GM23338 (cell line): ENCODE measurements around the gene CKM. TPM values are rescaled to one million over a fixed set of nuclear protein-coding genes. Genes with fewer than 3 reads are reported as not detected.

Experiments used
- ATAC-seq: fragments of 200-7000 bp; cut with Tn5 transposase; 3 replicates; pipeline ENCODE4 v1.9.1; 2020
- DNase-seq: peaks from one replicate; pipeline ENCODE4 v3.0.0-alpha.2; 2015; ENCODE audit warnings: low spot score
- H2AFZ ChIP-seq: fragments of 200-600 bp; sonication (generic); 2 replicates; pipeline ENCODE4 v1.8.0; 2016; ENCODE audit warnings: antibody characterized with exemption, mild to moderate bottlenecking, moderate library complexity
- H3F3A ChIP-seq: fragments of 200-600 bp; sonication (generic); replicated peaks from 2 replicates; pipeline ENCODE4 v1.8.0; 2017; ENCODE audit warnings: antibody characterized with exemption, mixed run types, low read depth
- H3K27ac ChIP-seq: fragments of 200-600 bp; sonication (generic); 2 replicates; pipeline ENCODE4 v1.6.1; 2016; ENCODE audit warnings: low read depth
- H3K27me3 ChIP-seq: fragments of 200-600 bp; sonication (generic); 2 replicates; pipeline ENCODE4 v1.8.0; 2016; ENCODE audit warnings: mild to moderate bottlenecking, mixed run types, moderate library complexity; ENCODE audit not compliant: insufficient read depth
- H3K36me3 ChIP-seq: fragments of 200-600 bp; sonication (generic); 2 replicates; pipeline ENCODE4 v1.8.0; 2016; ENCODE audit warnings: mild to moderate bottlenecking; ENCODE audit not compliant: insufficient read depth
- H3K4me1 ChIP-seq: fragments of 200-600 bp; sonication (generic); 2 replicates; pipeline ENCODE4 v1.8.0; 2016; ENCODE audit warnings: mild to moderate bottlenecking, moderate library complexity; ENCODE audit not compliant: insufficient read depth
- H3K4me2 ChIP-seq: fragments of 200-600 bp; sonication (generic); 2 replicates; pipeline ENCODE4 v1.7.1; 2017; ENCODE audit warnings: mixed run types
- H3K4me3 ChIP-seq: fragments of 200-600 bp; sonication (generic); 2 replicates; pipeline ENCODE4 v1.6.1; 2016; ENCODE audit warnings: mixed run types
- H3K79me2 ChIP-seq: fragments of 200-600 bp; sonication (generic); replicated peaks from 2 replicates; pipeline ENCODE4 v1.8.0; 2017; ENCODE audit warnings: mild to moderate bottlenecking; ENCODE audit not compliant: insufficient read depth
- H3K9me2 ChIP-seq: fragments of 200-600 bp; sonication (generic); 2 replicates; pipeline ENCODE4 v1.8.0; 2017; ENCODE audit not compliant: insufficient read depth
- H4K20me1 ChIP-seq: fragments of 200-600 bp; sonication (generic); replicated peaks from 2 replicates; pipeline ENCODE4 v1.8.0; 2017; ENCODE audit warnings: mild to moderate bottlenecking; ENCODE audit not compliant: insufficient read depth
- H3K27ac Mint-ChIP-seq: 2 replicates; pipeline ENCODE4 v1.8.0; 2020; ENCODE audit warnings: inconsistent platforms, mild to moderate bottlenecking, moderate library complexity, mixed read lengths
- H3K27me3 Mint-ChIP-seq: 3 replicates; pipeline ENCODE4 v1.8.0; 2022; ENCODE audit warnings: low read depth, mild to moderate bottlenecking, moderate library complexity, mixed read lengths, inconsistent platforms; ENCODE audit not compliant: insufficient read depth, poor library complexity
- H3K36me3 Mint-ChIP-seq: 3 replicates; pipeline ENCODE4 v1.8.0; 2021; ENCODE audit warnings: low read depth, mild to moderate bottlenecking, inconsistent platforms, moderate library complexity, mixed read lengths
- H3K4me1 Mint-ChIP-seq: 3 replicates; pipeline ENCODE4 v1.8.0; 2020; ENCODE audit warnings: mild to moderate bottlenecking, inconsistent platforms, mixed read lengths
- H3K4me3 Mint-ChIP-seq: 3 replicates; pipeline ENCODE4 v1.8.0; 2021; ENCODE audit warnings: moderate library complexity, mild to moderate bottlenecking, inconsistent platforms, mixed read lengths
- H3K9me3 Mint-ChIP-seq: 3 replicates; pipeline ENCODE4 v1.8.0; 2020; ENCODE audit warnings: moderate library complexity, mild to moderate bottlenecking, inconsistent platforms, mixed read lengths
- CREB1 ChIP-seq: fragments of 250-450 bp; sonication (Bioruptor Pico); IDR thresholded peaks from 2 replicates; pipeline ENCODE4 v1.5.0; 2020; ENCODE audit warnings: low read depth, mild to moderate bottlenecking, moderate library complexity
- CTCF ChIP-seq, 2 experiments: fragments of 200-600 bp in 1 of 2; sonication (generic) in 1 of 2; conservative IDR thresholded peaks; 2 replicates each; pipeline versions ENCODE4 v1.5.1 to v1.6.1; 2016 to 2017; ENCODE audit warnings: antibody characterized with exemption in 2 of 2, low read depth in 2 of 2, mild to moderate bottlenecking in 2 of 2, moderate library complexity in 1 of 2
- ETS1 ChIP-seq: IDR thresholded peaks from 2 replicates; pipeline ENCODE4 v1.6.1; 2016; ENCODE audit warnings: antibody characterized with exemption
- EZH2 ChIP-seq: fragments of 200-600 bp; sonication (generic); IDR thresholded peaks from one replicate; pipeline ENCODE4 v1.8.0; 2017; ENCODE audit warnings: antibody characterized with exemption, mild to moderate bottlenecking, low read depth; ENCODE audit not compliant: unreplicated experiment
- EZH2phosphoT487 ChIP-seq: fragments of 200-600 bp; sonication (generic); IDR thresholded peaks from one replicate; pipeline ENCODE4 v1.8.1; 2018; ENCODE audit warnings: antibody characterized with exemption; ENCODE audit not compliant: unreplicated experiment
- JUNB ChIP-seq: IDR thresholded peaks from one replicate; pipeline ENCODE4 v1.6.1; 2016; ENCODE audit warnings: antibody characterized with exemption; ENCODE audit not compliant: unreplicated experiment
- NANOG ChIP-seq: IDR thresholded peaks from 2 replicates; pipeline ENCODE4 v1.6.1; 2016; ENCODE audit warnings: antibody characterized with exemption, borderline replicate concordance
- POLR2AphosphoS5 ChIP-seq: IDR thresholded peaks from 2 replicates; pipeline ENCODE4 v1.6.1; 2016; ENCODE audit warnings: antibody characterized with exemption, low read depth
- REST ChIP-seq: IDR thresholded peaks from one replicate; pipeline ENCODE4 v1.6.1; 2018; ENCODE audit warnings: antibody characterized with exemption; ENCODE audit not compliant: unreplicated experiment
- STAT1 ChIP-seq: IDR thresholded peaks from one replicate; pipeline ENCODE4 v1.6.1; 2016; ENCODE audit warnings: antibody characterized with exemption; ENCODE audit not compliant: unreplicated experiment
- ZNF114 ChIP-seq: fragments of 250-450 bp; sonication (Bioruptor Pico); IDR thresholded peaks from 2 replicates; pipeline ENCODE4 v1.5.0; 2020; ENCODE audit warnings: mild to moderate bottlenecking, moderate library complexity
- ZNF331 ChIP-seq: fragments of 250-450 bp; sonication (Bioruptor Pico); IDR thresholded peaks from 2 replicates; pipeline ENCODE4 v1.5.0; 2020; ENCODE audit warnings: low read depth, mild to moderate bottlenecking, moderate library complexity
- ZNF462 ChIP-seq: fragments of 250-450 bp; sonication (Bioruptor Pico); IDR thresholded peaks from 2 replicates; pipeline ENCODE4 v1.5.0; 2020; ENCODE audit warnings: mild to moderate bottlenecking, moderate library complexity
- polyA plus RNA-seq: library from polyadenylated mRNA; unstranded; fragments of >200 nt; fragmentation: Nextera tagmentation; extraction: Ambion mirVana; gene quantifications from 2 replicates; pipeline ENCODE4 v1.2.1, GENCODE V29; 2016
- total RNA-seq: library from RNA; depleted of rRNA; stranded (reverse); fragments of >200 nt; shearing (Covaris generic); gene quantifications from 2 replicates; pipeline ENCODE4 v1.2.3, GENCODE V29; 2014

The CKM gene
- total and polyA plus RNA-seq, 2 experiments from 2014 or later, result not detected

DNA sequence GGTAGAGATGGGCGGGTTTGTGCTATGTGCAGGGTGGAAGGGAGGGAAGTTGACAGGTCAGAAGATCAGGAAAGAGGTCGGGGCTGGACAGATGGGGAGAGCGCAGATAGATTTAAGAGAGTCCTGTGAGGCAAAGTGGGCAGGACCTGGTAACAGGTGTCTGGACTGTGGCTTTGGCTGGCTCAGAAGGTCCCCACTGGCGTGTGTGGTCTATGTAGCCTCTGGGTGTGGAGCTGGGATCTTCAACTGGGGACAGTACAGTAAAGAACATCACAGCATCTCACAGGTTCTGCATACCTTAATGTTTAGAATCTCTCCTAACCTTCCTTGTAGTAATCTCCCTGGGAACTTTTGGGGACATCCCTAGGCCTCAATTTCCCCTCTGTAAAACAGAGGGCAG is 17.7 kb downstream of the CKM start:
- no peak overlapping the region for H3K4me3 Mint-ChIP-seq
- H3K4me1 Mint-ChIP-seq, result peaks cover 2% of the 10 kb centered on the region; the same call in 2 of the 3 replicates
- H3K27me3 ChIP-seq, result peaks cover 23% of the 10 kb centered on the region
- TF ChIP-seq JUNB, result no peak
- TF ChIP-seq NANOG, result no peak
- TF ChIP-seq EZH2, result no peak
- TF ChIP-seq POLR2AphosphoS5, result no peak
- no peak for TF ChIP-seq ZNF462 (CRISPR knock-in tag)
- TF ChIP-seq EZH2phosphoT487, result no peak
- TF ChIP-seq CTCF (conservative IDR thresholded peaks at IDR 0.05; ENCODE audit: low read depth in 2 of 2), result no peak
- no peak for TF ChIP-seq ETS1
- TF ChIP-seq REST, result no peak
- TF ChIP-seq ZNF331, result no peak
- no peak for TF ChIP-seq CREB1 (CRISPR knock-in tag)
- TF ChIP-seq ZNF114 (CRISPR knock-in tag), result no peak
- TF ChIP-seq STAT1, result no peak
- DNase-seq (no peak), ATAC-seq (no peak)
- H3K9me3 Mint-ChIP-seq, result peaks cover 4% of the 10 kb centered on the region; the same call in 1 of the 3 replicates
- peaks cover 5% of the 10 kb centered on the region; the same call in 2 of the 3 replicates for H3K36me3 Mint-ChIP-seq
- H3K27ac ChIP-seq, result no peak overlapping the region
- H3K9me2 ChIP-seq, result no peaks in the 10 kb centered on the region
- no peak overlapping the region for H3K4me2 ChIP-seq
- H3K79me2 ChIP-seq, result no peaks in the 10 kb centered on the region
- H3K27ac Mint-ChIP-seq, result no peak overlapping the region
- no peaks in the 10 kb centered on the region for H3K36me3 ChIP-seq
- H4K20me1 ChIP-seq, result no peaks in the 10 kb centered on the region
- no peaks in the 10 kb centered on the region for H3K4me1 ChIP-seq
- no peak overlapping the region for H2AFZ ChIP-seq
- H3F3A ChIP-seq, result peaks cover 5% of the 10 kb centered on the region; the same call in 1 of the 2 replicates
- H3K27me3 Mint-ChIP-seq, result peaks cover 14% of the 10 kb centered on the region
- H3K4me3 ChIP-seq, result no peak overlapping the region
